GM12892 (cell line): ENCODE measurements around the gene POFUT1. TPM values are rescaled to one million over a fixed set of nuclear protein-coding genes. Genes with fewer than 3 reads are reported as not detected.
"Not testable (repeated sequence)": the region's sequence is repeated elsewhere in the genome, so short reads cannot be mapped to it uniquely, and the experiment has no call there.

Experiments used
- DNase-seq: peaks from one replicate; pipeline ENCODE4 v3.0.0; 2011; ENCODE audit not compliant: insufficient read length
- FAIRE-seq: peaks from 2 replicates; lab custom pipeline; 2011; peaks lifted over from hg19 to GRCh38; lab: Jason Lieb, UNC
- POLR2A ChIP-seq: IDR thresholded peaks from 2 replicates; pipeline ENCODE4 v1.6.1; 2011; ENCODE audit warnings: low read depth, low read length, control low read depth
- POLR2AphosphoS5 ChIP-seq: IDR thresholded peaks from 2 replicates; pipeline ENCODE4 v1.6.1; 2011; ENCODE audit warnings: low read depth, low read length, control low read depth
- TAF1 ChIP-seq: IDR thresholded peaks from 2 replicates; pipeline ENCODE4 v1.6.1; 2011; ENCODE audit warnings: low read depth, mild to moderate bottlenecking, control low read depth, low read length, borderline replicate concordance
- polyA plus RNA-seq: library from polyadenylated mRNA; unstranded; fragments of >200 nt; gene quantifications from one replicate; pipeline ENCODE4 v1.2.1, GENCODE V29; 2012; ENCODE audit warnings: missing spikeins, inconsistent platforms; ENCODE audit not compliant: missing spikeins

Gene POFUT1
- 13.8 TPM for polyA plus RNA-seq

- TF ChIP-seq TAF1 (peak; percentile 97), POLR2AphosphoS5 (peak; percentile 68), POLR2A (peak; percentile 92)
- FAIRE-seq (peak; percentile 60), DNase-seq (peak; percentile 98)
Observed at GRCh38 chr20:32207626-32208498, at the start of gene POFUT1, which contains the start of gene PLAGL2. POFUT1 (plus strand) TSS chr20:32207880; CDS start chr20:32207942, 62 bp downstream. PLAGL2 (minus strand) TSS chr20:32207743; CDS start chr20:32202178, 5,565 bp downstream.

GRCh38 chr20:32158351-32158750 lies 49.3 kb upstream of the POFUT1 start:
- DNase-seq (no peak), FAIRE-seq (no peak)
- TF ChIP-seq POLR2AphosphoS5, result no peak
- no peak for TF ChIP-seq TAF1
- no peak for TF ChIP-seq POLR2A

- FAIRE-seq (no peak), DNase-seq (no peak)
- TF ChIP-seq TAF1 (no peak), POLR2A (no peak), POLR2AphosphoS5 (no peak)
Observed at GRCh38 chr20:32158943-32159660, 48.6 kb upstream of the POFUT1 start.

- FAIRE-seq (no peak), DNase-seq (no peak)
- TF ChIP-seq TAF1, result no peak
- no peak for TF ChIP-seq POLR2AphosphoS5
- no peak for TF ChIP-seq POLR2A
Observed at GRCh38 chr20:32159766-32160221, 47.9 kb upstream of the POFUT1 start.

GRCh38 chr20:32160341-32160740 lies 47.3 kb upstream of the POFUT1 start:
- DNase-seq, result no peak
- TF ChIP-seq TAF1 (no peak), POLR2AphosphoS5 (no peak), POLR2A (no peak)
- FAIRE-seq, result no peak

GRCh38 chr20:32162351-32162750 lies 45.3 kb upstream of the POFUT1 start:
- DNase-seq (no peak), FAIRE-seq (no peak)
- TF ChIP-seq POLR2A (no peak), POLR2AphosphoS5 (no peak), TAF1 (no peak)

GRCh38 chr20:32163951-32164350 lies 43.7 kb upstream of the POFUT1 start:
- FAIRE-seq (no peak), DNase-seq (no peak)
- no peak for TF ChIP-seq POLR2A
- no peak for TF ChIP-seq POLR2AphosphoS5
- no peak for TF ChIP-seq TAF1

- FAIRE-seq (no peak), DNase-seq (no peak)
- TF ChIP-seq TAF1 (no peak), POLR2AphosphoS5 (no peak), POLR2A (no peak)
Observed at GRCh38 chr20:32164984-32165735, 42.5 kb upstream of the POFUT1 start.

- no peak for TF ChIP-seq POLR2AphosphoS5
- DNase-seq (no peak), FAIRE-seq (no peak)
Observed at GRCh38 chr20:32165836-32166545, 41.7 kb upstream of the POFUT1 start.

- FAIRE-seq (no peak), DNase-seq (no peak)
- TF ChIP-seq TAF1 (no peak), POLR2AphosphoS5 (no peak), POLR2A (no peak)
Observed at GRCh38 chr20:32167552-32167951, 40.1 kb upstream of the POFUT1 start.

- FAIRE-seq, result no peak
- TF ChIP-seq TAF1 (no peak), POLR2AphosphoS5 (no peak), POLR2A (no peak)
- DNase-seq, result no peak
Observed at GRCh38 chr20:32168184-32168910, 39.3 kb upstream of the POFUT1 start.

- not testable (repeated sequence) for FAIRE-seq
Observed at GRCh38 chr20:32177696-32178095, 30.0 kb upstream of the POFUT1 start.

More at GRCh38 chr20:32177696-32178095, 30.0 kb upstream of the POFUT1 start:
- DNase-seq, result not testable (repeated sequence)
